ENCODE data around the gene TP53. TPM values are rescaled to one million over a fixed set of nuclear protein-coding genes. Genes with fewer than 3 reads are reported as not detected.
"Not testable (repeated sequence)": the region's sequence is repeated elsewhere in the genome, so short reads cannot be mapped to it uniquely, and the experiment has no call there.

Gene TP53
- polyA plus RNA-seq, 3 donors = 68.2 to 79.1 (median 74.8) TPM

GRCh38 chr17:7640783-7641182, 46.5 kb downstream of the TP53 start:
- no peak for DNase-seq

- DNase-seq = no peak
Observed at GRCh38 chr17:7636163-7636562, 51.1 kb downstream of the TP53 start.

DNA sequence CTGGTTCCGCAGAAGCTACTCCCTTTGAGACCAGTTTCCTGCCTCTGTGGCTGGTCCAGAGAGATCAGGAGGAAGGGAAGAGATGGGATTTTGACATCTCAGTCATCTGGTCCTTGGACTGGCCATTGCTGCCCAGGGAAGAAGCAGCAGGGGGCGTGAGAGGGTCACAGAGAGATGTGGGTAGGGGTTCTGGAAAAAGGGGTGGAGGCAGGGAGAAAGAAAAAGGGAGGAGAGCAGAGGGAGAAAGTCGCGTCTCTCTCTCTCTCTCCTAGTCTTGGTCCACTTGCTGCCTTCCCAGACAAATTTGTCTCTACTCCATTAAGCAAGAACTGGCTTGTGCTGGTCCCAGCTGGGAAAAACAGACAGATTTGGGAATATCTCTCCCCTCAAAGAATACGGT, 52.9 kb downstream of the TP53 start:
- peak; percentile 79 for DNase-seq

DNA sequence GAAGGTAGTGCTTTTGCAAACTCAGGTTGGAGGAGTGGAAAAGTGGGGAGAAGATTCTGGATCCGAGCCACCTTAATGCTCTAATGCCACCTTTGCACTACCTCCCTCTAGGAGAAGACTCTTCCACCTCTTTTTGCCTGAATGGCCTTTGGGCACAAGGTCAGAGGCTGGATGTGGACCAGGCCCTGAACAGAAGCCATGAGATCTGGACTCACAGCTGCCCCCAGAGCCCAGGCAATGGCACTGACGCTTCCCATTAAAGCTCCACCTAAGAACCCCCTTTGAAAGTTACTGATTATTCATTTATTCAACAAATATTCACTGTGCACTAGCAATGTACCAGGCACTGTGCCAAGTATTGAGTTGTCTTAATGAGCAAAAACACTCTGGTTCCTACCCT, 54.2 kb downstream of the TP53 start:
- no peak for DNase-seq

DNA sequence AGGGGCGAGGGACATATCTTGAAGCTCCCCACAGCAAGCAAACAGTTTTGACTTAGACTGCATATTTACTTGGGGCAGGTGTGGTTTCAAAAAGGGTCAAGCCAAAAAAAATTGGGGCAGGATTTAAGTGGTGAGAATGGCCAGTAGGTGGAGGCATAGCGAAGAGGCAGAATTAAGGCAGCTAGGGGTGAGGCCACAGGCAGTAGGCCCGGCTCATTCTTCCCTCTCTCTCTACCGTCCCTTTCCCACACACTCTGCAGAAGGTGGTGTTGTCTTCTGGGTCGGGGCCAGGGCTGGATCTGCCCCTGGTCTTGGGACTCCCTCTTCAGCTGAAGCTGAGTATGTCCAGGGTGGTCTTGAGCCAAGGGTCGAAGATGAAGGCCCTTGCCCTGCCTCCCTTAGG, 54.8 kb downstream of the TP53 start:
- no peak for DNase-seq

GRCh38 chr17:7631398-7632380, 55.6 kb downstream of the TP53 start:
- DNase-seq = no peak

DNA sequence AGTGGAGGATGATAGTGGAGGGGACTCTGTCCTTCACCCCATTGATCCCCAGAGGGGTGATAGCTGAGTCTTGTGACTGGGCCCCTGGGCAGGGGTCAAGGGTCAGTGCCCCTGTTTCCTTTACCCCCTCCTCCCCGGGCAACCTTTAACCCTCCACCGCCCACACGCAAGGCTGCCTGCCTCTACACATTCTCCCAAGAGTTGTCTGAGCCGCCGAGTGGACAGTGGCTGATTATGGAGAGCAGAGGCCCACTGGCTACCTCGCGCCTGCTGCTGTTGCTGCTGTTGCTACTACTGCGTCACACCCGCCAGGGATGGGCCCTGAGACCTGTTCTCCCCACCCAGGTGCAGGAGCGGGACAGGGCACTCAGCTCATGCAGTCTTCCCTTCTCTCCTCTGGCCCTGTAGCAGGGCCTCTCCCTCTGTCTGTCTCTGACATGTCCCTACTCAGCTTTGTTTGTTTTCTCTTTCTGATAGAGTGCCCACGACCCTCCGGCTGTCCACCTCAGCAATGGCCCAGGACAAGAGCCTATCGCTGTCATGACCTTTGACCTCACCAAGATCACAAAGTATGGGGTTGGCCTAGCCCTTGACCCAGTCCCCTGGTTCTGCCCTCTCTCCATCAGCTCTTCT, 57.2 kb downstream of the TP53 start, which contains the start of gene SHBG:
Gene SHBG (plus strand): TSS at position 197 of the 633 bp plus-strand sequence. CDS start 38 bp downstream, at position 235.
- DNase-seq = no peak

GRCh38 chr17:7627250-7628121, 59.8 kb downstream of the TP53 start, which contains the start of gene SAT2:
SAT2 (minus strand) TSS chr17:7627821; CDS start chr17:7627635, 186 bp downstream.
- peak; percentile 94 for DNase-seq

DNA sequence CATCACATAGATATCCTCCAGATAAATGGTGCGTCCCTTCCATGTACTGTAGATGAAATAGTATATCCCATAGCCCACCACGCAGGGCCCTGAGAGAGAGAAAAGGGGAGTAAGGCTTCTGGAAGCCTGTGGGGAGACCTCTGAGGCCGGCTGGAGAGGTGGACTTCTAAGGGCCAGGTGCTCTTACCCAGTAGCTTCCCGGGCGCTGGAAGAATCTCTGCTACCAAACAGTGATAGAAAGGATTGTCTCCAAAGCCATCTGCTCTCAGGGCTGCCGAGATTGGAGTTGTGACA, 60.4 kb downstream of the TP53 start:
- no peak for DNase-seq

- DNase-seq = no peak
Observed at GRCh38 chr17:7626307-7626706, 61.0 kb downstream of the TP53 start.

DNA sequence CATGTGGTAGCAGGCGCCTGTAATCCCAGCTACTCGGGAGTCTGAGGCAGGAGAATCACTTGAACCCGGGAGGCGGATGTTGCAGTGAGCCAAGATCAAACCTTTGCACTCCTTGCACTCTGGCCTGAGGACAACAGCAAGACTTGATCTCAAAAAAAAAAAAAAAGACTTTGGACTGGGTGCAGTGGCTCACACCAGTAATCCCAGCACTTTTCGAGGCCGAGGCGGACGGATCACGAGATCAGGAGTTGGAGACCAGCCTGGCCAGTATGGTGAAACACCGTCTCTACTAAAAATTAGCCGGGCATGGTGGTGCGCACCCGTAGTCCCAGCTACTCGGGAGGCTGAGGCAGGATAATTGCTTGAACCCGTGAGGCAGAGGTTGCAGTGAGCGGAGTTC, 61.5 kb downstream of the TP53 start:
- DNase-seq = not testable (repeated sequence)

DNA sequence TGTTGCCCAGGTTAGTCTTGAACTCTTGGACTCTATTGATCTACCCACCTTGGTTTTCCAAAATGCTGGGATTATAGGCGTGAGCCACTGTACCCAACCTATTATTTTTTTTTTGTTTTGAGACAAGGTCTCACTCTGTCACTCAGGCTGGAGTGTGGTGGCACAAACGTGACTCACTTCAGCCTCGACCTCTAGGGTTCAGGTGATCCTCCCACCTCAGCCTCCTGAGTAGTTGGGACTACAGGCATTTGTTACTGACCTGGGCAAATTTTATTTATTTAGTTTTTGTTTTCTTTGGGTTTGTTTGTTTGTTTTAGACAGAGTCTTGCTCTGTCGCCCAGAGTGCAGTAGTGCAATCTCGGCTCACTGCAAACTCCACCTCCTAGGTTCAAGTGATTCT, 63.6 kb downstream of the TP53 start:
- no peak for DNase-seq

DNA sequence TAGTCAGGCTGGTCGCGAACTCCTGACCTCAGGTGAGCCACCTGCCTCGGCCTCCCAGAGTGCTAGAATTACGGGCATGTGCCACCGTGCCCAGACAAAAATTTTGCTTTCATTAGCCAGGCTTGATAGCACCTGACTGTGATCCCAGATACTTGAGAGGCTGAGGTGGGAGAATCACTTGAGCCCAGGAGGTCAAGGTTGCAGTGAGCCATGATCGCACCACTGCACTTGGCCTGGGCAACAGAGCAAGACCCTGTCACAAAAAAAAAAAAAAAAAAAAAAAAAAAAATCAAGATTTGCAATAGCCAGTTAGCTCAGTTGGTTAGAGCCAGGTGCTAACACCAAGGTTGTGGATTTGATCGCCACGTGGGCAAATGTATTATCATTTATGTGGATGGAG, 66.5 kb downstream of the TP53 start:
- no peak for DNase-seq

GRCh38 chr17:7618608-7619007, 68.7 kb downstream of the TP53 start:
- no peak for DNase-seq

Other genes starting within 250 kb of the TP53 start
- gene FGF11, start 248.0 kb downstream of the TP53 start, polyA plus RNA-seq (ENCODE audit: insufficient read length in 3 of 3) = 1 to 10 TPM; 5.9 to 6.7 (median 6.0) TPM
- 10 to 100 TPM in 2 of 3 donors, 1 to 10 TPM in 1; 9.0 to 12.1 (median 10.7) TPM for gene CHRNB1, start 242.4 kb downstream of the TP53 start, polyA plus RNA-seq (ENCODE audit: insufficient read length in 3 of 3)
- 10 to 100 TPM; 40.8 to 49.5 (median 47.1) TPM for gene ZBTB4, start 207.9 kb downstream of the TP53 start, polyA plus RNA-seq (ENCODE audit: insufficient read length in 3 of 3)
- under 1 TPM; 0.20 to 0.67 (median 0.52) TPM for gene SLC35G6, start 206.0 kb downstream of the TP53 start, polyA plus RNA-seq (ENCODE audit: insufficient read length in 3 of 3)
- gene POLR2A, start 203.1 kb downstream of the TP53 start, polyA plus RNA-seq (ENCODE audit: insufficient read length in 3 of 3) = 100 to 1,000 TPM; 142 to 149 (median 143) TPM
- 10 to 100 TPM; 25.7 to 30.1 (median 28.2) TPM for gene TNFSF12, start 138.4 kb downstream of the TP53 start, polyA plus RNA-seq (ENCODE audit: insufficient read length in 3 of 3)
- gene TNFSF13, start 128.7 kb downstream of the TP53 start, polyA plus RNA-seq (ENCODE audit: insufficient read length in 3 of 3) = 10 to 100 TPM; 12.8 to 18.2 (median 13.5) TPM
- gene SENP3, start 125.6 kb downstream of the TP53 start, polyA plus RNA-seq (ENCODE audit: insufficient read length in 3 of 3) = 10 to 100 TPM; 61.2 to 77.8 (median 73.5) TPM
- 10 to 100 TPM; 58.8 to 76.9 (median 62.4) TPM for gene CD68, start 107.9 kb downstream of the TP53 start, polyA plus RNA-seq (ENCODE audit: insufficient read length in 3 of 3)
- 100 to 1,000 TPM; 106 to 126 (median 123) TPM for gene MPDU1, start 103.6 kb downstream of the TP53 start, polyA plus RNA-seq (ENCODE audit: insufficient read length in 3 of 3)
- 1 to 10 TPM; 3.7 to 4.9 (median 3.8) TPM for gene SOX15, start 97.4 kb downstream of the TP53 start, polyA plus RNA-seq (ENCODE audit: insufficient read length in 3 of 3)
- gene FXR2, start 72.6 kb downstream of the TP53 start, polyA plus RNA-seq (ENCODE audit: insufficient read length in 3 of 3) = 10 to 100 TPM; 48.9 to 54.0 (median 52.3) TPM
- gene SAT2, start 59.7 kb downstream of the TP53 start, polyA plus RNA-seq (ENCODE audit: insufficient read length in 3 of 3) = 100 to 1,000 TPM; 145 to 161 (median 161) TPM
- 1 to 10 TPM; 4.6 to 7.3 (median 6.4) TPM for gene SHBG, start 57.4 kb downstream of the TP53 start, polyA plus RNA-seq (ENCODE audit: insufficient read length in 3 of 3)
- gene ATP1B2, start 36.6 kb downstream of the TP53 start, polyA plus RNA-seq (ENCODE audit: insufficient read length in 3 of 3) = 10 to 100 TPM; 18.1 to 24.2 (median 21.5) TPM
- 10 to 100 TPM; 15.3 to 21.3 (median 17.0) TPM for gene WRAP53, start 987 bp upstream of the TP53 start, polyA plus RNA-seq (ENCODE audit: insufficient read length in 3 of 3)
- gene EFNB3, start 17.7 kb upstream of the TP53 start, polyA plus RNA-seq (ENCODE audit: insufficient read length in 3 of 3) = 10 to 100 TPM; 21.3 to 29.1 (median 23.8) TPM
- under 1 TPM; 0.24 to 0.67 (median 0.34) TPM for gene DNAH2, start 30.3 kb upstream of the TP53 start, polyA plus RNA-seq (ENCODE audit: insufficient read length in 3 of 3)
- 10 to 100 TPM; 26.2 to 32.3 (median 28.8) TPM for gene KDM6B, start 146.7 kb upstream of the TP53 start, polyA plus RNA-seq (ENCODE audit: insufficient read length in 3 of 3)
- gene TMEM88, start 167.6 kb upstream of the TP53 start, polyA plus RNA-seq (ENCODE audit: insufficient read length in 3 of 3) = 10 to 100 TPM; 25.9 to 32.4 (median 26.0) TPM
- gene NAA38, start 170.1 kb upstream of the TP53 start, polyA plus RNA-seq (ENCODE audit: insufficient read length in 3 of 3) = 100 to 1,000 TPM in 2 of 3 donors, 10 to 100 TPM in 1; 94.2 to 137 (median 104) TPM
- 10 to 100 TPM; 23.6 to 36.3 (median 27.2) TPM for gene CYB5D1, start 170.5 kb upstream of the TP53 start, polyA plus RNA-seq (ENCODE audit: insufficient read length in 3 of 3)
- gene CHD3, start 201.3 kb upstream of the TP53 start, polyA plus RNA-seq (ENCODE audit: insufficient read length in 3 of 3) = 100 to 1,000 TPM; 181 to 204 (median 186) TPM
- 1 to 10 TPM; 3.5 to 4.7 (median 4.5) TPM for gene RNF227, start 228.8 kb upstream of the TP53 start, polyA plus RNA-seq (ENCODE audit: insufficient read length in 3 of 3)
- 10 to 100 TPM; 10.6 to 13.0 (median 11.4) TPM for gene KCNAB3, start 242.4 kb upstream of the TP53 start, polyA plus RNA-seq (ENCODE audit: insufficient read length in 3 of 3)
- gene TRAPPC1, start 244.5 kb upstream of the TP53 start, polyA plus RNA-seq (ENCODE audit: insufficient read length in 3 of 3) = 100 to 1,000 TPM; 131 to 158 (median 133) TPM
- 10 to 100 TPM; 52.0 to 69.0 (median 65.7) TPM for gene CNTROB, start 244.7 kb upstream of the TP53 start, polyA plus RNA-seq (ENCODE audit: insufficient read length in 3 of 3)

Measured in renal pelvis (tissue), 4 donors.